Liver (tissue), 9 donors: Measurements from ENCODE around the gene LLGL2. TPM values are rescaled to one million over a fixed set of nuclear protein-coding genes. Genes with fewer than 3 reads are reported as not detected.
"Not testable (repeated sequence)": the region's sequence is repeated elsewhere in the genome, so short reads cannot be mapped to it uniquely, and the experiment has no call there.

Experiments used
- DNase-seq: peaks from one replicate; pipeline ENCODE4 v3.0.0-alpha.2; 2017; ENCODE audit warnings: low spot score
- H3K27ac ChIP-seq, 2 donors: one replicate each; pipeline ENCODE4 v1.7.0; 2013; ENCODE audit warnings: inconsistent platforms in 2 of 2, low read length in 2 of 2, control low read depth in 1 of 2, low read depth in 1 of 2, mild to moderate bottlenecking in 1 of 2
- H3K27me3 ChIP-seq, 4 donors: one replicate each; pipeline versions ENCODE4 v1.6.1 to v1.7.0; 2013; ENCODE audit warnings: low read length in 3 of 4, inconsistent platforms in 1 of 4, mild to moderate bottlenecking in 1 of 4, moderate library complexity in 1 of 4; ENCODE audit not compliant: control insufficient read depth in 4 of 4, insufficient read depth in 4 of 4
- H3K36me3 ChIP-seq, 4 donors: one replicate each; pipeline versions ENCODE4 v1.6.1 to v1.7.0; 2013; ENCODE audit warnings: low read length in 3 of 4, mild to moderate bottlenecking in 3 of 4, low read depth in 1 of 4, moderate library complexity in 1 of 4; ENCODE audit not compliant: control insufficient read depth in 4 of 4, insufficient read depth in 3 of 4
- H3K4me1 ChIP-seq, 4 donors: one replicate each; pipeline versions ENCODE4 v1.6.1 to v1.7.0; 2013; ENCODE audit warnings: low read length in 3 of 4, mild to moderate bottlenecking in 3 of 4, moderate library complexity in 1 of 4; ENCODE audit not compliant: control insufficient read depth in 4 of 4, insufficient read depth in 4 of 4
- H3K4me3 ChIP-seq, 3 donors: one replicate each; pipeline versions ENCODE4 v1.6.1 to v1.7.0; 2013; ENCODE audit warnings: low read length in 3 of 3, control low read depth in 1 of 3, low read depth in 1 of 3, mild to moderate bottlenecking in 1 of 3
- H3K9ac ChIP-seq, 2 donors: one replicate each; pipeline ENCODE4 v1.7.0; 2013; ENCODE audit warnings: low read length in 2 of 2, mild to moderate bottlenecking in 2 of 2, moderate library complexity in 2 of 2, control low read depth in 1 of 2, low read depth in 1 of 2
- H3K9me3 ChIP-seq, 4 donors: one replicate each; pipeline versions ENCODE4 v1.6.1 to v1.7.0; 2013; ENCODE audit warnings: low read length in 3 of 4; ENCODE audit not compliant: control insufficient read depth in 4 of 4
- ATF3 ChIP-seq: IDR thresholded peaks from 2 replicates; pipeline ENCODE4 v1.6.1; 2016; ENCODE audit warnings: antibody characterized with exemption
- EGR1 ChIP-seq, 2 donors: IDR thresholded peaks; 2 replicates each; pipeline ENCODE4 v1.6.1; 2016 to 2018; ENCODE audit warnings: antibody characterized with exemption in 2 of 2, low read depth in 2 of 2
- GABPA ChIP-seq, 2 donors: IDR thresholded peaks in 1 of 2; conservative IDR thresholded peaks in 1 of 2; 2 replicates each; pipeline ENCODE4 v1.6.1; 2016; ENCODE audit warnings: antibody characterized with exemption in 2 of 2, mild to moderate bottlenecking in 1 of 2, moderate library complexity in 1 of 2
- HNF4A ChIP-seq, 2 donors: conservative IDR thresholded peaks; 2 replicates each; pipeline ENCODE4 v1.6.1; 2016; ENCODE audit warnings: antibody characterized with exemption in 2 of 2, mild to moderate bottlenecking in 2 of 2
- HNF4G ChIP-seq: IDR thresholded peaks from 2 replicates; pipeline ENCODE4 v1.6.1; 2016; ENCODE audit warnings: antibody characterized with exemption
- JUND ChIP-seq, 2 donors: IDR thresholded peaks; 2 replicates each; pipeline ENCODE4 v1.6.1; 2016; ENCODE audit warnings: antibody characterized with exemption in 2 of 2
- MAX ChIP-seq: IDR thresholded peaks from 2 replicates; pipeline ENCODE4 v1.6.1; 2016; ENCODE audit warnings: antibody characterized with exemption
- REST ChIP-seq: IDR thresholded peaks from 2 replicates; pipeline ENCODE4 v1.6.1; 2016; ENCODE audit warnings: antibody characterized with exemption, mild to moderate bottlenecking
- SP1 ChIP-seq: IDR thresholded peaks from 2 replicates; pipeline ENCODE4 v1.6.1; 2018; ENCODE audit warnings: antibody characterized with exemption, mild to moderate bottlenecking
- TAF1 ChIP-seq: conservative IDR thresholded peaks from 2 replicates; pipeline ENCODE4 v1.6.1; 2016; ENCODE audit warnings: antibody characterized with exemption, mild to moderate bottlenecking
- WGBS: extraction: QIAGEN DNeasy Blood & Tissue Kit; methylation state at CpG from one replicate; pipeline ENCODE4 v1.1.7; 2013; 5-methylcytosine and 5-hydroxymethylcytosine counted together
- polyA plus RNA-seq, 2 donors: library from polyadenylated mRNA; stranded (reverse) in 1 of 2; unstranded in 1 of 2; fragments of 200-250 nt in 1 of 2; fragments of >200 nt in 1 of 2; fragmentation: Nextera tagmentation in 1 of 2; extraction: Ambion mirVana in 1 of 2; gene quantifications; one replicate each; pipeline versions ENCODE4 v1.2.1 to v1.2.3, GENCODE V29; 2013 to 2015
- total RNA-seq, 2 donors: library from RNA; depleted of rRNA; stranded (reverse); fragments of >200 nt; gene quantifications; one replicate each; pipeline ENCODE4 v1.2.3, GENCODE V29; 2014
- donor health status: healthy.
- donor health status: healthy.
- donor health status: healthy.
- donor health status: healthy.
- donor health status: healthy.

Gene LLGL2
- total and polyA plus RNA-seq, 4 donors, result 23.2 to 69.6 (median 38.5) TPM

GRCh38 chr17:75575197-75575596, 49.7 kb downstream of the LLGL2 start:
- no peaks in the 10 kb centered on the region for H3K9me3 ChIP-seq
- H3K9ac ChIP-seq, result no peak overlapping the region
- no peak for DNase-seq
- WGBS, result 94% methylated on average over 10 of the region's 10 CpGs
- no peak overlapping the region for H3K4me3 ChIP-seq
- H3K36me3 ChIP-seq, result peaks cover 0 to 23% (median 13%) of the 10 kb centered on the region in 4 donors
- no peak overlapping the region for H3K27ac ChIP-seq
- TF ChIP-seq SP1, result no peak
- no peaks in the 10 kb centered on the region for H3K4me1 ChIP-seq
- no peaks in the 10 kb centered on the region for H3K27me3 ChIP-seq

- TF ChIP-seq REST (no peak), HNF4G (no peak), SP1 (no peak), MAX (no peak), ATF3 (no peak), EGR1 (IDR thresholded peaks at IDR 0.05; ENCODE audit: low read depth in 2 of 2) (no peak), JUND (IDR thresholded peaks at IDR 0.05) (no peak), TAF1 (no peak), GABPA (IDR thresholded peaks at IDR 0.05 in 1 of 2, conservative IDR thresholded peaks at IDR 0.05 in 1 of 2) (no peak), HNF4A (conservative IDR thresholded peaks at IDR 0.05) (no peak)
- no peak overlapping the region for H3K27ac ChIP-seq
These were observed 50.2 kb downstream of the LLGL2 start for GRCh38 chr17:75575728-75576127.

GRCh38 chr17:75576661-75577060, 51.2 kb downstream of the LLGL2 start:
- no peak overlapping the region for H3K9ac ChIP-seq
- no peak overlapping the region for H3K27ac ChIP-seq
- H3K4me3 ChIP-seq, result no peak overlapping the region
- no peaks in the 10 kb centered on the region for H3K27me3 ChIP-seq
- DNase-seq, result no peak
- H3K9me3 ChIP-seq, result no peaks in the 10 kb centered on the region
- no peaks in the 10 kb centered on the region for H3K4me1 ChIP-seq
- peaks cover 0 to 15% (median 9%) of the 10 kb centered on the region in 4 donors for H3K36me3 ChIP-seq
- TF ChIP-seq HNF4A (conservative IDR thresholded peaks at IDR 0.05), result peak; percentile 30 to 33
- no peak for TF ChIP-seq EGR1 (IDR thresholded peaks at IDR 0.05; ENCODE audit: low read depth in 2 of 2)
- no peak for TF ChIP-seq HNF4G
- 41% methylated on average over 15 of the region's 15 CpGs for WGBS

More at GRCh38 chr17:75575728-75576127, 50.2 kb downstream of the LLGL2 start:
- DNase-seq, result no peak
- H3K4me1 ChIP-seq, result no peaks in the 10 kb centered on the region
- no peaks in the 10 kb centered on the region for H3K27me3 ChIP-seq
- WGBS, result 93% methylated on average over 11 of the region's 11 CpGs
- no peak overlapping the region for H3K4me3 ChIP-seq
- H3K9me3 ChIP-seq, result no peaks in the 10 kb centered on the region
- H3K36me3 ChIP-seq, result peaks cover 0 to 20% (median 11%) of the 10 kb centered on the region in 4 donors
- H3K9ac ChIP-seq, result no peak overlapping the region

GRCh38 chr17:75581121-75581725, 55.7 kb downstream of the LLGL2 start:
- H3K9me3 ChIP-seq, H3K27ac ChIP-seq, H3K36me3 ChIP-seq, H3K4me1 ChIP-seq, H3K9ac ChIP-seq, H3K27me3 ChIP-seq, DNase-seq, H3K4me3 ChIP-seq: not testable (repeated sequence)
- 85% methylated on average over 23 of the region's 23 CpGs for WGBS

GRCh38 chr17:75583197-75583596, 57.7 kb downstream of the LLGL2 start:
- not testable (repeated sequence) for H3K9me3 ChIP-seq, H3K27ac ChIP-seq, H3K4me3 ChIP-seq, H3K4me1 ChIP-seq, H3K27me3 ChIP-seq, H3K36me3 ChIP-seq, H3K9ac ChIP-seq, DNase-seq
- WGBS, result 88% methylated on average over 6 of the region's 6 CpGs
